K562 treated with DMSO at 1 percent for 4 hours (cell line): ENCODE data around the gene APOBEC3G. TPM values are rescaled to one million over a fixed set of nuclear protein-coding genes. Genes with fewer than 3 reads are reported as not detected.

Experiments
- total RNA-seq: library from RNA; unstranded; fragments of 300-600 nt; gene quantifications from 2 replicates; pipeline ENCODE4 v1.2.3, GENCODE V29; 2022; ENCODE audit not compliant: insufficient read depth

The APOBEC3G gene
- 8.7 and 13.0 TPM in 2 replicates for total RNA-seq

DNA sequence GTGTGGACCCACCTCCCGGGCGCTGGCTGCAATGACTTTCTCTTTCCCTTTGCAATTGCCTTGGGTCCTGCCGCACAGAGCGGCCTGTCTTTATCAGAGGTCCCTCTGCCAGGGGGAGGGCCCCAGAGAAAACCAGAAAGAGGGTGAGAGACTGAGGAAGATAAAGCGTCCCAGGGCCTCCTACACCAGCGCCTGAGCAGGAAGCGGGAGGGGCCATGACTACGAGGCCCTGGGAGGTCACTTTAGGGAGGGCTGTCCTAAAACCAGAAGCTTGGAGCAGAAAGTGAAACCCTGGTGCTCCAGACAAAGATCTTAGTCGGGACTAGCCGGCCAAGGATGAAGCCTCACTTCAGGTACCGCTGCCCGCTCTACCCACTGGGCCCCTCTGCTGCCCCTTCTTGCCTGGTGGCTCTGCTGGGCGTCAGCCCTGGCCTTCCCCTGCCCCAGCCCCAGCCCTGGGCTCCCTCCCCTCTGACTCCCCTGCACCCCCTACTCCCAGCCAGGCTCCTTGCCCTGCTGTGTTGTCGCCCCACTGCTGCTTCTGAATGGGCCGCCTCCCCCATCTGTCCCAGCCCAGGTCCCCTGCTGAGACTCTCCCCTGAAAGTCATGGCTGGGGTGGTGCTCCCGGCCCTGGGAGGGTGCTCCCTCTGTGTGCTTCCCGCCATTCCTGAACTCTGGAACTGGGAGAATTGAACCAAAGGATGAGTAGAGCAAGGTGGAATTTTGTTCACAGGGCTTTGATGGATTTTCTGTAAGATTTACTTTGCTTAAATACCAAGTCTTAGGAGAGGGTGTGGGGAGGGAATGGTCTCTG, at the start of gene APOBEC3G:
Gene APOBEC3G (plus strand): TSS at position 250 of the 815 bp plus-strand sequence. CDS start 87 bp downstream, at position 337.

DNA sequence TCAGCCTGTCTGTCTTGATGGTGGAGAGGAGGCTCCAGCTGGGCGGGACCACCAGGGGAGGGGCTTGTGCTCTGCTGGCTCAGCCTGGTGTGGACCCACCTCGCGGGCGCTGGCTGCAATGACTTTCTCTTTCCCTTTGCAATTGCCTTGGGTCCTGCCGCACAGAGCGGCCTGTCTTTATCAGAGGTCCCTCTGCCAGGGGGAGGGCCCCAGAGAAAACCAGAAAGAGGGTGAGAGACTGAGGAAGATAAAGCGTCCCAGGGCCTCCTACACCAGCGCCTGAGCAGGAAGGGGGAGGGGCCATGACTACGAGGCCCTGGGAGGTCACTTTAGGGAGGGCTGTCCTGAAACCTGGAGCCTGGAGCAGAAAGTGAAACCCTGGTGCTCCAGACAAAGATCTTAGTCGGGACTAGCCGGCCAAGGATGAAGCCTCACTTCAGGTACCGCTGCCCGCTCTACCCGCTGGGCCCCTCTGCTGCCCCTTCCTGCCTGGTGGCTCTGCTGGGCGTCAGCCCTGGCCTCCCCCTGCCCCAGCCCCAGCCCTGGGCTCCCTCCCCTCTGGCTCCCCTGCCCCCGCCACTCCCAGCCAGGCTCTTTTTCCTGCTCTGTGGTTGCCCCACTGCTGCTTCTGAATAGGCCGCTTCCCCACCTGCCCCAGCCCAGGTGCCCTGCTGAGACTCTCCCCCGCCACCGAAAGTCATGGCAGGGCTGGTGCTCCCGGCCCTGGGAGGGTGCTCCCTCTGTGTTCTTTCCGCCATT, 36.4 kb upstream of the APOBEC3G start, which contains the start of gene APOBEC3F:
Gene APOBEC3F (plus strand): TSS at position 327 of the 759 bp plus-strand sequence. CDS start 97 bp downstream, at position 424.

DNA sequence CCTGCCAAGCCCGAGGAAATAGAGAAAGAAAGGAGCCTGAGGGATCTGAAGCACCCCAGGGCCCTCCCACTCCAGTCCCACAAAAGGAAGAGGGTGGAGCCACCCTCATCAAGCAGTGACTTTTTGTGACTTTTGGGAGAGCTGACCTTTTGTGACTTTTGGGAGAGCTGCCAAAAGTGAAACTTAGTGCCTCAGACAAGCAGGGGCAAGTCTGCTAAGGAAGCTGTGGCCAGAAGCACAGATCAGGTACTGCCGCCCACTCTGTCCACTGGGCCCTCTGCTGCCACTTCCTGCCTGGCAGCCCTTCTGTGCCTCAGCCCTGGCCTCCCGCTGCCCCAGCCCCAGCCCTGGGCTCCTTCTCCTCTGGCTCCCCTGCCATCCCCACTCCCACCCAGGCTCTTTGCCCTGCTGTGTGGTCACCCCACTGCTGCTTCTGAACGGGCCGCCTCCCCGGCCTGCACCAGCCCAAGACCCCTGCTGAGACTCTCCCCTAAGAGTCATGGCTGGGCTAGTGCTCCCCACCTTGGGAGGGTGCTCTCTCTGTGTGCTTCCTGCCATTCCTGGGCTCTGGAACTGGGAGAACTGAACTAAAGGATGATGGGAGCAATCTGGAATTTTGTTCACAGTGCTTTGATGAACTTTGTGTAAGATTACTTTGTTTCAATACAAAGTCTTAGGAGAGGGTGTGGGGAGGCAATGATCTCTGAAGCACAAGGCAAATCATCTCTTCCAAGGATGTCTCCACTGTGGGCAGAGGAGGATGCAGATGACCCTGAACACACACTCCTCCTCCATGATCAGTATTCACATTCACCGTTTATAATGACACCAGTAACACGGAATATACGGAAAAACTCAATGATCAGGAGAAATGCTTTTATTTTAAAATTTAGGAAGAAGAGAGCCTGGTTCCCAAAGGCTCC, 20.3 kb downstream of the APOBEC3G start, which contains the start of gene APOBEC3H:
Gene APOBEC3H (plus strand): TSS at position 147 of the 923 bp plus-strand sequence. CDS start 3,035 bp downstream, outside the sequence.

Other genes starting within 250 kb of the APOBEC3G start
- gene NPTXR, start 233.2 kb upstream of the APOBEC3G start, total RNA-seq: 3.1 and 5.0 TPM in 2 replicates
- 6.0 and 6.8 TPM in 2 replicates for gene CBX6, start 205.1 kb upstream of the APOBEC3G start, total RNA-seq
- not detected in 2 replicates for gene APOBEC3A, start 119.7 kb upstream of the APOBEC3G start, total RNA-seq
- 63.6 and 66.8 TPM in 2 replicates for gene APOBEC3B, start 94.9 kb upstream of the APOBEC3G start, total RNA-seq
- 41.8 and 48.1 TPM in 2 replicates for gene APOBEC3C, start 63.0 kb upstream of the APOBEC3G start, total RNA-seq
- 6.8 and 9.6 TPM in 2 replicates for gene APOBEC3D, start 56.1 kb upstream of the APOBEC3G start, total RNA-seq
- gene APOBEC3F, start 36.4 kb upstream of the APOBEC3G start, total RNA-seq: 2.1 and 2.2 TPM in 2 replicates
- gene APOBEC3H, start 20.0 kb downstream of the APOBEC3G start, total RNA-seq: not detected in 2 replicates
- gene CBX7, start 75.4 kb downstream of the APOBEC3G start, total RNA-seq: 6.5 and 11.1 TPM in 2 replicates
- gene PDGFB, start 167.7 kb downstream of the APOBEC3G start, total RNA-seq: not detected in 2 replicates
- 4,477 and 4,574 TPM in 2 replicates for gene RPL3, start 242.3 kb downstream of the APOBEC3G start, total RNA-seq